Activated naive CD8-positive, alpha-beta T cell (primary cell): ENCODE measurements around the gene AMPH.

Source experiments
- H3K27ac Mint-ChIP-seq: one replicate; pipeline ENCODE4 v1.8.0; 2021; ENCODE audit warnings: mixed read lengths
- H3K27me3 Mint-ChIP-seq: one replicate; pipeline ENCODE4 v1.8.0; 2021; ENCODE audit warnings: mixed read lengths
- H3K36me3 Mint-ChIP-seq: one replicate; pipeline ENCODE4 v1.8.0; 2021; ENCODE audit warnings: mixed read lengths
- H3K4me1 Mint-ChIP-seq: one replicate; pipeline ENCODE4 v1.8.0; 2021; ENCODE audit warnings: low read depth, mixed read lengths
- H3K4me3 Mint-ChIP-seq: one replicate; pipeline ENCODE4 v1.8.0; 2021; ENCODE audit warnings: mild to moderate bottlenecking, mixed read lengths
- H3K9me3 Mint-ChIP-seq: one replicate; pipeline ENCODE4 v1.8.0; 2021; ENCODE audit warnings: low read depth, mixed read lengths

The AMPH gene

GRCh38 chr7:38656968-38657367 is 25.8 kb upstream of the AMPH start:
- Mint-ChIP-seq H3K36me3 (no peaks in the 10 kb centered on the region), H3K4me3 (no peak overlapping the region), H3K27me3 (peaks cover 14% of the 10 kb centered on the region), H3K27ac (no peak overlapping the region), H3K4me1 (peaks cover 2% of the 10 kb centered on the region), H3K9me3 (no peaks in the 10 kb centered on the region)

DNA sequence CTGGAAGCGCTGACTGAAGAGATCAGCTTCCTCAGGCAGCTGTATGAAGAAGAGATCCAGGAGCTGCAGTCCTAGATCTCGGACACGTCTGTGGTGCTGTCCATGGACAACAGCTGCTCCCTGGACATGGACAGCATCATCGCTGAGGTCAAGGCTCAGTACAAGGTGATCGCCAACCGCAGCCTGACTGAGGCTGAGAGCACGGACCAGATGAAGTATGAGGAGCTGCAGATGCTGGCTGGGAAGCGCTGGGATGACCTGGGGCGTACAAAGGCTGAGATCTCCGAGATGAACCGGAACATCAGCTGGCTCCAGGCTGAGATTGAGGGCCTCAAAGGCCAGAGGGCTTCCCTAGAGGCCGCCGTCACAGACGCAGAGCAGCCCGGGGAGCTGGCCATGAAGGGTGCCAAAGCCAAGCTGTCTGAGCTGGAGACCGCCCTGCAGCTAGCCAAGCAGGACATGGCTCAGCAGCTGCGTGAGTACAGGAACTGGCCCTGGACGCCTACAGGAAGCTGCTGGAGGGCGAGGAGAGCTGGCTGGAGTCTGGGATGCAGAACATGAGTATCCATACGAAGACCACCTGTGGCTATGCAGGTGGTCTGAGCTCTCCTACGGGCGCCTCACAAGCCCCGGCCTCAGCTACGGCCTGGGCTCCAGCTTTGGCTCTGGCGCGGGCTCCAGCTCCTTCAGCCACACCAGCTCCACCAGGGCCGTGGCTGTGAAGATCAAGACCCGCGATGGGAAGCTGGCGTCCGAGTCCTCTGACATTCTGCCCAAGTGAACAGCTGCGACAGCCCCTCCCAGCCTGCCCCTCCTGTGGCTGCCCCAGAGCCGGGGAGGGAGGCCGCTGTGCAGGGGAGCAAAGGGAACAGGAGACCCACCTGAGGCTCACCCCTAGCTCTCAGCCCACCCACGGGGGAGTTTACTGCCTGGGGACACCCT is 24.9 kb upstream of the AMPH start:
- Mint-ChIP-seq H3K27ac (no peak overlapping the region), H3K4me1 (peaks cover 2% of the 10 kb centered on the region), H3K4me3 (no peak overlapping the region), H3K36me3 (no peaks in the 10 kb centered on the region), H3K27me3 (peaks cover 10% of the 10 kb centered on the region), H3K9me3 (no peaks in the 10 kb centered on the region)

DNA sequence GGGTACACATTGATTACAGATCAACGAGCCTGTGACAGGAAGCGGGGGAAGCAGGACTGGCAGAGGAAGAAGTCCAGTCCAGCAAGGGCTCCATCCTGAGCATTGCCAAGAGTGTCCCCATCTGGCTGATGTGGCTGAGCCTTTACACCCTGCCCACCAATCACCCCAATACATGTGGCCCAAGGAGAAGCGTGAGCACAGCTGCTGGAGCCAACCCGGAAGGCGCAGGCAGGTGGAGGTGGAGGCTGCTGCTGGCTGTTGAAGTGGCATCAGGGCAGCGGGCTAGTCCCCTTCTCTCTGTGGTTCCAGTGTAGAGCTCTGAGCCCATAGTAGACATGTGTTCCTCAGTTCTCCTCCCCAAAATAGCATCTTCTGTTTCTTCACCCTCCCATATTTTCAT is 6.8 kb upstream of the AMPH start:
- no peak overlapping the region for H3K4me3 Mint-ChIP-seq
- no peak overlapping the region for H3K27ac Mint-ChIP-seq
- peaks cover 7% of the 10 kb centered on the region for H3K27me3 Mint-ChIP-seq
- no peaks in the 10 kb centered on the region for H3K36me3 Mint-ChIP-seq
- H3K4me1 Mint-ChIP-seq = no peaks in the 10 kb centered on the region
- H3K9me3 Mint-ChIP-seq = peaks cover 7% of the 10 kb centered on the region

DNA sequence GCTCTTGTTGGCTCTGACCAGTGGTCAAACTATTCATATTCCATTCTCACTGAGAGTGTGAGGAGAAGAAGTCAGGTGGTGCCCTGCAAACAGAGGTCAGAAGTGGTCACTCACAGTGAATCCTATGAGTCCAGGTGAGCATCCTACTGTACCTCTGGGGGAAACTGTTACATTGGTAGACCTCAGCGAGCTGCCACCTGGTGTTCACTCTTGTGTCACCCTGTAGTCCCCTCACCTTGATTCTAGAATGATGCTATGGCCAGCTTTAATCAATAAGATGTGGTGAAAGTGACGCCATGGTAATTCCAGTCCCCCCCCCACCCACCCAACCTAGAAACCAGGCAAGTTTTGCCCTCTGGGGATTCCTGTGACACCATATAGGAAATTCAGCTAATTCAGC is 1.2 kb upstream of the AMPH start:
- peaks cover 26% of the 10 kb centered on the region for H3K27me3 Mint-ChIP-seq
- H3K9me3 Mint-ChIP-seq = no peaks in the 10 kb centered on the region
- no peak overlapping the region for H3K27ac Mint-ChIP-seq

GRCh38 chr7:38629651-38630510 is 1.3 kb downstream of the AMPH start:
- Mint-ChIP-seq H3K36me3 (no peaks in the 10 kb centered on the region), H3K4me3 (peak overlapping the region; percentile 69), H3K27me3 (peaks cover 39% of the 10 kb centered on the region)

More for the DNA sequence above, 1.2 kb upstream of the AMPH start:
- no peaks in the 10 kb centered on the region for H3K36me3 Mint-ChIP-seq
- H3K4me1 Mint-ChIP-seq = peaks cover 7% of the 10 kb centered on the region
- no peak overlapping the region for H3K4me3 Mint-ChIP-seq

DNA sequence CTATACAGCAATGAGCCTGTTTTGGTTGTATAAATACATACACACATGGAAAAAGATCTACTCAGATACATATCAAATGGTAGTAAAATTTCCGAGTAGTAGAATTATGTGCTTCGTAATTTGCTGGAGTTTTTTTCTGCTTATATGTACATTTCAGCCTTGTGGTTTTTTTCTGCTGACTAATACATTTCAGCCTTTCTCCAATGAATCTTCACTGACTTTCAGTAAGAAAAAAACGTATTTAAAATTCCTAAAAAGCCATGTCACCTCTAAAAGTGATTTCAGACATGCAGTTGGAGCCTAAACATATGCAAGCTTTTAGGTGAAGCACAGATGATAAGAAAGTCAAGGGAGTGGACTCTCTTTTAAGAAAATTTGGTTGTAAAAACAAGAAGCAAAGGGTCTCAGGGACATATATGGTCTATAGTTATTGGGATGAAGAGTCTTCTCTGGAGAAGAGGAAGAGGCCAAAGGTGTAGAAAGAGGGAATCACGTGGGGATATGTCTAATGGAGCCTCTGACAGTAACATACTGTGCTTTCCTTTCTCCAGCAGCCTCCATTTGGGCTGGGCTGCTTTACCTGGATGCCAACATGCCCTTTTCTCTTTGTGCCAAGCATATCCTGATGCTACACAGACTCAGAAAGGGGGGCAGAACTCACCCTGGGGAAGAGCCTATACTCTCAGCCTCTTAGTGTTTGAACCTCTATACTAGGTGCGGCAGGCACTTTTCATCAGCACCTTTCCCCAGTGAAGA is 2.4 kb downstream of the AMPH start:
- H3K9me3 Mint-ChIP-seq = peaks cover 20% of the 10 kb centered on the region
- no peak overlapping the region for H3K4me3 Mint-ChIP-seq
- peaks cover 7% of the 10 kb centered on the region for H3K4me1 Mint-ChIP-seq
- H3K27me3 Mint-ChIP-seq = peaks cover 42% of the 10 kb centered on the region
- H3K36me3 Mint-ChIP-seq = no peaks in the 10 kb centered on the region
- H3K27ac Mint-ChIP-seq = no peak overlapping the region

More at GRCh38 chr7:38629651-38630510, 1.3 kb downstream of the AMPH start:
- H3K9me3 Mint-ChIP-seq = peaks cover 12% of the 10 kb centered on the region
- H3K27ac Mint-ChIP-seq = no peak overlapping the region
- peaks cover 7% of the 10 kb centered on the region for H3K4me1 Mint-ChIP-seq

GRCh38 chr7:38625866-38626265 is 5.3 kb downstream of the AMPH start:
- H3K4me1 Mint-ChIP-seq = peaks cover 5% of the 10 kb centered on the region
- no peak overlapping the region for H3K4me3 Mint-ChIP-seq
- peaks cover 24% of the 10 kb centered on the region for H3K9me3 Mint-ChIP-seq
- H3K27me3 Mint-ChIP-seq = peaks cover 42% of the 10 kb centered on the region
- H3K27ac Mint-ChIP-seq = no peak overlapping the region
- H3K36me3 Mint-ChIP-seq = peaks cover 2% of the 10 kb centered on the region

DNA sequence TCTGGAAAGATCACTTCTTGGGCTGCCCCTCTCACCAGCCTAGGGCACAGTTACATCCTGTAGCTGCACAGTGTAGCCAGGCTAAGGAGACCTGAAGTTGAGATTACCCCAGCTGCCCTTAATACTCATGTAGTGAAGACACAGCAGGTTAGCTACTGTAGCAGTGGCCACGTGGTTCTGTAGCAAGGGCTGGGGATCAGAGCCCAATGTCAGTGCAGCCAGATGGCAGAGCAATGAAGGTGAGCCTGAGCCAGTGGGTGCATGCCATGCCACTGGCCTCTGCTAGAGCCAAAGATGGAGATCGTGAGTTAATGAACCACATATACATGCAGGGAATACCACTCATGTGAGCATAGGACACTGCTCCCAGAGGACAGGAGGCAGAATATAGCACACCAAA is 15.5 kb downstream of the AMPH start:
- Mint-ChIP-seq H3K27me3 (peaks cover 19% of the 10 kb centered on the region), H3K9me3 (no peaks in the 10 kb centered on the region), H3K27ac (no peak overlapping the region), H3K4me3 (no peak overlapping the region), H3K4me1 (no peaks in the 10 kb centered on the region), H3K36me3 (no peaks in the 10 kb centered on the region)

DNA sequence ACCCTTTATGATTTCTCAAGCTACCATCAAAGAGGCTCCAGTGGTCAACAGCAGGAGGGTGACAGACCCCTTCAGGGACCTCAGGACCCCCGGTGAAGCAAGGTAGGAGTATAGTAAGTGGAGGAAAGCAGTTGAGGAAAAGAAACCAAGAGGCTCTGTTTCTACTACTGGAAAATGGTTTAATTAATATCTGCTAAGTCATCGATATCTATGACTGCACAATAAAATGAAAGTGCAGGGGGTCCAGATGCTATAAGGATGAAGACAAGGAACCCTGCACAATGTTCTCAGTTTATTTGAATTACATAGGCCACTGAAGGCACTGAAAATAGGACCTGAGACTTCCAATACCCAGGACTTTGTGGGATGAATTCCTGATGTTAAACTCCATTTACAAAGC is 23.7 kb downstream of the AMPH start:
- H3K9me3 Mint-ChIP-seq = no peaks in the 10 kb centered on the region
- H3K27ac Mint-ChIP-seq = no peak overlapping the region
- no peak overlapping the region for H3K4me3 Mint-ChIP-seq
- no peaks in the 10 kb centered on the region for H3K4me1 Mint-ChIP-seq
- no peaks in the 10 kb centered on the region for H3K36me3 Mint-ChIP-seq
- H3K27me3 Mint-ChIP-seq = peaks cover 20% of the 10 kb centered on the region

DNA sequence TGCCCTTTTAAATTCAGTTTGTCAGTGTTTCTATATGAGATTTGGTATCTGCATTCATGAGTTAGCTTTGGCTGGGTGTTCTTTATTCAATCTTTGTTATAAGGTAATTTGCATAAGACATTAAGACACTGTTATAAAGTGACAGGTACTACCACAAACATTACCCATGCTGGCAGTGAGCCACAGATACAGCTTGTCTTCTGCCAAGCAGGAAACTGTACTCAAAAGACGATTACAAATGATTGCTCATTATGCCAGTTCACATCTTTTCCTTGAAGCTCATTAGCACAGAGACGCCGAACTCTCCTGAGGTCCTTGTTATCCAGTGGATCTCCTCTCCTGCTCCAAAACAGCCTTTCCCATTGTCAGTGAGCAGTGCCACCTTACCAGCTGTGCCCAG is 30.4 kb downstream of the AMPH start:
- Mint-ChIP-seq H3K36me3 (no peaks in the 10 kb centered on the region), H3K27ac (no peak overlapping the region), H3K4me1 (no peaks in the 10 kb centered on the region)

GRCh38 chr7:38594949-38595348 is 36.2 kb downstream of the AMPH start:
- no peaks in the 10 kb centered on the region for H3K36me3 Mint-ChIP-seq
- no peaks in the 10 kb centered on the region for H3K4me1 Mint-ChIP-seq
- no peaks in the 10 kb centered on the region for H3K9me3 Mint-ChIP-seq
- H3K27me3 Mint-ChIP-seq = peaks cover 5% of the 10 kb centered on the region
- no peak overlapping the region for H3K4me3 Mint-ChIP-seq
- H3K27ac Mint-ChIP-seq = no peak overlapping the region

More for the DNA sequence above, 30.4 kb downstream of the AMPH start:
- Mint-ChIP-seq H3K4me3 (no peak overlapping the region), H3K9me3 (no peaks in the 10 kb centered on the region), H3K27me3 (peaks cover 12% of the 10 kb centered on the region)

DNA sequence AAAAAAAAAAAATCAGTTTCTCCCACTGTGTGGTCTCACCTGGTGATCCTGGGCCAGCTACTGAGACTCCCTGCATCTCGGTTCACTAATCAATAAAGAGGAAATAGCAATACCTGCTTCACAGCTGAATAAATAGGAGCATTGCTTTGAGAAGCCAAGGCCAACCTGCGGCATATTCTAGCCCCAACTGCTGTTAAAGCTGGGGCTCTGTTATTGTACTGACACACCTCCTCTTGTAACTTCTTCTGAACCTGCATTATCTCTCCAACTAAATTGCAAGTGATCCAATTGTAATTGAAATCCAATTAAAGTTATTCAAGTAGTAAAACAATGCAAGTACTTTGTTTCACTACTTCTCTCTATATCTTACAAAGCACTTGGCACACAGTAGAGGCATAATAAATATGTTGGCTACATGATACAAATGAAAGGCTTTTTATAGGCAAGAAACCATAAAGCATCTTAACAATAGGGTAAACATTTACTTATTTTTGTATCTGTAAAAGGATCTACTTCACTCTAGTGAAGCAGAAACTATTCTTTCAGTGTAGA is 38.4 kb downstream of the AMPH start:
- Mint-ChIP-seq H3K9me3 (no peaks in the 10 kb centered on the region), H3K36me3 (no peaks in the 10 kb centered on the region), H3K4me1 (no peaks in the 10 kb centered on the region), H3K27me3 (peaks cover 3% of the 10 kb centered on the region), H3K4me3 (no peak overlapping the region), H3K27ac (no peak overlapping the region)

- H3K4me3 Mint-ChIP-seq = no peak overlapping the region
- H3K9me3 Mint-ChIP-seq = no peaks in the 10 kb centered on the region
- H3K4me1 Mint-ChIP-seq = no peaks in the 10 kb centered on the region
- H3K27ac Mint-ChIP-seq = no peak overlapping the region
- peaks cover 3% of the 10 kb centered on the region for H3K27me3 Mint-ChIP-seq
- H3K36me3 Mint-ChIP-seq = no peaks in the 10 kb centered on the region
These were observed 45.4 kb downstream of the AMPH start for GRCh38 chr7:38585572-38586354.
